ENCODE data around the gene ERCC6L2.

ERCC6L2 gene

GRCh38 chr9:95862343-95862742 is 13.1 kb upstream of the ERCC6L2 start:
- DNase-seq (ENCODE audit: low spot score) = no peak

DNA sequence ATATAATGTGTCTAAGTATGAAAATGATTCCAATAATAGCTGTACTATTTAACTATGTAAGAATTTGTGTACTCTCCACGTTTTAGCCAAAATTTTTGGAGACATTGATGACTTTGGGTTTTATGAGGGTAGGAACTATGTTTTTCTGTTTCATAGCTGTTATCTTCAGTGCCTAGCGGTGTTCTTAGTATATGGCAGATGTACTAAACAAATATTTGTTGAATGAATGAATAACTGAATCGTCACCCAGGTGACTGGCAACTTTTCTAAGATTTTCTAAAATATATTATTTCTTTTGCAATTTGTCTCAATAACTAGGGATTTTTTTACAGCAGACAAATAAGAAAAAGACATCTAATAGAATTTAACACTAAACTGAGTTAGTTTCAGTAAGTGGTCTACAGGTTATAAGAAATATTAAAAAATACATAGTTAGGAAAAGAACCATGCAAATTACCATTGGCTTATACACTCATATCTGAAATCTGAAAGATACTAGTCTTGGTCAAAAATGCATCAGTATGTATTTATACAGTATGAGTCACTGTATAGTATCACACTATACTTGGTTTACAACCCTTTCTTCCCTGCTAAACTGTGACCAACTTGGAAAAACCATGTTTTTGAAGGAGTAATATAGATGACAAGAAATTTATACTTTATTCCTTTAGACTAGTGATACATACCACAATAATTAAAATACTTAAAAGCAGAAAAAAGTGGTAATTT is 10.5 kb upstream of the ERCC6L2 start:
- DNase-seq (ENCODE audit: low spot score) = no peak

DNA sequence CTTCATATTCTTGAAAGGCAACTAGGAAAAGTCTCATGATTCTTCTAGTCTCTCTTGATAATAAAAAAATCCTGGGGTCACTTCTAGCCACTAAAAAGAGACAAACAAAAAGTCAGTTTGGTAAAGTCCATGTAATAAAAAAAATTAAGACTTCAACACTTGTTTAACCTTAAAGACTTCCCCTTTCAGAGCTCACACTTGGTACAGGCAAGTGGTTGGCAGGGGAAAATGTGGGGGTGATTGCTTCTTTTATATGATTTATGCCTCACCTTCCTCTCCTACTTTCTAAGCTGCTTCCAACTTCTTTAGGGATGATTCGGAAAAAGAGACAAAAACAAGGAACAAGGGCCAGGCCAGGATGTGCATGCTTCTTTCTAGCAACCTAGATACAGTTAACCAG is 5.1 kb upstream of the ERCC6L2 start:
- no peak for DNase-seq (ENCODE audit: low spot score)

- no peak for DNase-seq (ENCODE audit: low spot score)
These were observed 4.6 kb upstream of the ERCC6L2 start for GRCh38 chr9:95870906-95871305.

GRCh38 chr9:95874303-95874988 is 1.0 kb upstream of the ERCC6L2 start:
- no peak for DNase-seq (ENCODE audit: low spot score)

DNA sequence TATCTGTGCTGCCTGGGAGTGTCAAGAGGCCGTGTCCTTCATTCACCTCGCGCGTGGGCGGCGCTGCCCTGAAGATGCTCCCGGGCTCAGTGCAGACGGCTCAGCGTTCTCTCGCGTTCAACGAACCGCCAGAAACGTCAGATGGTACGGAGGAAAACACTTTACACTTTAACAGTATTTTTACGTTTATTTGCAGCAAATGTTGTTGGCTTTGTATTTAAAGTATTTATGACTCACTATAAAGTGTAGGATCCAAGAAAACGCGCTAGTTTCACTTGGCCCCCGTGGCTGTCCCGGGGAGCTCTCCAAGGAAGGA is 544 bp upstream of the ERCC6L2 start:
- DNase-seq (ENCODE audit: low spot score) = no peak

DNA sequence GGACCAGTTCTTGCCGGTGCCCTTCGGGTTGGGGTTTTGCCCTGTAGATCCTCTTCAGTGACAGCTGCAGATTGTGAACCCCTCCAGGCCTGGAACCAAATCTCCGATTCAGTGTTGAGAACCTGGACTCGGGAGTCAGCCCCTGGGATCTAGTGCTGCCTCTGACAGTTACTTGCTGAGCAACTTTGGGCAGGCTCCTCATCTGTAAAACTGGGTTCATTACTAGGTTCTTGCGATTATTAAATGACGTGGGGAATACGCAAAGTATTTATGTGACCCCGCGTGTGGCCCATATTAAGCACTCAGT is 600 bp downstream of the ERCC6L2 start:
- DNase-seq (ENCODE audit: low spot score) = no peak

DNA sequence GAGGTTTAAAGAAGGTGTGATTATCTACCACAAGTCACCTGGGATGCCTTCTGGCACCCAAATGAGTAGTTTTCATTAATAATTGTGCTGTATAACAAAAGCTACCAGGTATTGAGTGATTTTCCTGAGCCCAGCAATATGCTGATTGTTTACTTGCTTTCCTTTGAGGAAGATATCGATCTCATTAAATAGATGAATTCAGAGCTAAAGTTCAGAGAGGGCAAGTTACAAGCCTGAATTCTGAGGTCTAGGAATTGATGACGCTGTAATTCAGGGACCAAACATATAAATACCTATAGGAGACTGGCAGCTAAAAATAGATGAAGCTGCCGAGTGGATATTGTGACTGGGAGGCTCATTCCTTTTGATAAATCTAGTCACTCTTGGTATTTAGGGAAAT is 1.1 kb downstream of the ERCC6L2 start:
- DNase-seq (ENCODE audit: low spot score) = no peak

- no peak for DNase-seq (ENCODE audit: low spot score)
These were observed 2.5 kb downstream of the ERCC6L2 start for GRCh38 chr9:95877984-95878383.

GRCh38 chr9:95879591-95879990 is 4.1 kb downstream of the ERCC6L2 start:
- no peak for DNase-seq (ENCODE audit: low spot score)

- no peak for DNase-seq (ENCODE audit: low spot score)
These were observed 4.7 kb downstream of the ERCC6L2 start for GRCh38 chr9:95880021-95880690.

DNA sequence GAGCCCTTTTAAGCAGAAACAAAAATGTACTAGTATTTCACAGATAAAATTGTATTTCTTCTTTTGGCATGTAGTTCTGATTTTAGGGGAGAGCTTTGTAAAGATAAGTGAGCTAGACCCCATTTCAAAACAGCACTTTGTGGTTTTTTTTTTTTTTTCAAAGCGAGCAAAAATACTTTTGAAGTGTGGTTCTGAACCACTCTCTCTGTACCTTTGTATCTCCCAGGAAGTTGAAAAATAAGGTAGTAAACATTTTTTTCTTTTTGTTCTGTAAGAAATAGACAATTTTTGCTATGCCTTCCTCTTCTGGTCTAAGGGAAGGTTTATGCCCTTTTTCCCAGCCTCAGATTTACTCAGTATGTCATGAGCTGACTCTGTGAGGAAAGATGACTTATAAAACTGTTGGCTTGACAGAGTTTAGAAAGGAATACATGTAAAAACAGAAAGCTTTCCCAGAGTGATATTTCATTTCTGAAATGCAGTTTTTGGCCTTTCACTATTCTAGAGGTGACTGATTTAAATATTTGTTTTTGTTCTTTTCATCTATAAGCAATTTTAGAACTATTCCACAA is 12.5 kb downstream of the ERCC6L2 start:
- no peak for DNase-seq (ENCODE audit: low spot score)

GRCh38 chr9:95890594-95890993 is 15.1 kb downstream of the ERCC6L2 start:
- no peak for DNase-seq (ENCODE audit: low spot score)

- no peak for DNase-seq (ENCODE audit: low spot score)
These were observed 15.7 kb downstream of the ERCC6L2 start for GRCh38 chr9:95891067-95891671.

- DNase-seq (ENCODE audit: low spot score) = no peak
These were observed 17.2 kb downstream of the ERCC6L2 start for GRCh38 chr9:95892690-95893089.

- DNase-seq (ENCODE audit: low spot score) = no peak
These were observed 21.1 kb downstream of the ERCC6L2 start for GRCh38 chr9:95896580-95896979.

GRCh38 chr9:95901506-95901905 is 26.0 kb downstream of the ERCC6L2 start:
- no peak for DNase-seq (ENCODE audit: low spot score)

GRCh38 chr9:95903398-95903797 is 27.9 kb downstream of the ERCC6L2 start:
- DNase-seq (ENCODE audit: low spot score) = no peak

GRCh38 chr9:95907794-95908193 is 32.3 kb downstream of the ERCC6L2 start:
- DNase-seq (ENCODE audit: low spot score) = no peak

GRCh38 chr9:95910023-95910707 is 34.7 kb downstream of the ERCC6L2 start:
- DNase-seq (ENCODE audit: low spot score) = no peak

GRCh38 chr9:95910770-95911340 is 35.4 kb downstream of the ERCC6L2 start:
- no peak for DNase-seq (ENCODE audit: low spot score)

GRCh38 chr9:95912773-95913172 is 37.3 kb downstream of the ERCC6L2 start:
- no peak for DNase-seq (ENCODE audit: low spot score)
